Activated CD8-positive, alpha-beta memory T cell treated with anti-CD3 and anti-CD28 coated beads, Interleukin-2, amount 10 ng/mL, durations not matched to agents 7 days and 5 days (primary cell): Measurements from ENCODE around the gene DCUN1D5. TPM values are rescaled to one million over a fixed set of nuclear protein-coding genes. Genes with fewer than 3 reads are reported as not detected.
"Not testable (repeated sequence)": the region's sequence is repeated elsewhere in the genome, so short reads cannot be mapped to it uniquely, and the experiment has no call there.

Experiments
- ATAC-seq: fragments of 150-1000 bp; cut with Tn5 transposase; one replicate; pipeline ENCODE4 v1.10.0; 2021; ENCODE audit warnings: moderate library complexity
- CTCF ChIA-PET: fragments of 350-600 bp; sonication (Branson Sonifier 250); formaldehyde crosslinking; loops from one replicate; lab custom pipeline; 2021; ENCODE audit warnings: antibody characterized with exemption; lab: Charles Lee
- DNase-seq: peaks from one replicate; pipeline ENCODE4 v3.0.0-alpha.2; 2020
- H3K27ac Mint-ChIP-seq: one replicate; pipeline ENCODE4 v1.8.0; 2021; ENCODE audit warnings: mild to moderate bottlenecking, mixed read lengths
- H3K27me3 Mint-ChIP-seq: one replicate; pipeline ENCODE4 v1.8.0; 2021; ENCODE audit warnings: mixed read lengths
- H3K36me3 Mint-ChIP-seq: one replicate; pipeline ENCODE4 v1.8.0; 2021; ENCODE audit warnings: mild to moderate bottlenecking, mixed read lengths
- H3K4me1 Mint-ChIP-seq: one replicate; pipeline ENCODE4 v1.8.0; 2021; ENCODE audit warnings: mixed read lengths
- H3K4me3 Mint-ChIP-seq: one replicate; pipeline ENCODE4 v1.8.0; 2021; ENCODE audit warnings: mild to moderate bottlenecking, moderate library complexity, mixed read lengths
- H3K9me3 Mint-ChIP-seq: one replicate; pipeline ENCODE4 v1.8.0; 2022; ENCODE audit warnings: low read depth, mixed read lengths
- total RNA-seq, 2 experiments: library from RNA; stranded (reverse); gene quantifications; one replicate each; pipeline ENCODE4 v1.2.3, GENCODE V29; 2021

Gene DCUN1D5
- total RNA-seq, 2 experiments from 2014 or later: 38.4 to 51.3 TPM

- Mint-ChIP-seq H3K27ac (no peak overlapping the region), H3K9me3 (no peaks in the 10 kb centered on the region), H3K4me1 (no peaks in the 10 kb centered on the region), H3K27me3 (peaks cover 2% of the 10 kb centered on the region), H3K36me3 (peaks cover 3% of the 10 kb centered on the region), H3K4me3 (no peak overlapping the region)
- no peak for DNase-seq
- ATAC-seq: no peak
- CTCF ChIA-PET: no interaction called here
These were observed 44.1 kb downstream of the DCUN1D5 start for GRCh38 chr11:103047837-103048236.

DNA sequence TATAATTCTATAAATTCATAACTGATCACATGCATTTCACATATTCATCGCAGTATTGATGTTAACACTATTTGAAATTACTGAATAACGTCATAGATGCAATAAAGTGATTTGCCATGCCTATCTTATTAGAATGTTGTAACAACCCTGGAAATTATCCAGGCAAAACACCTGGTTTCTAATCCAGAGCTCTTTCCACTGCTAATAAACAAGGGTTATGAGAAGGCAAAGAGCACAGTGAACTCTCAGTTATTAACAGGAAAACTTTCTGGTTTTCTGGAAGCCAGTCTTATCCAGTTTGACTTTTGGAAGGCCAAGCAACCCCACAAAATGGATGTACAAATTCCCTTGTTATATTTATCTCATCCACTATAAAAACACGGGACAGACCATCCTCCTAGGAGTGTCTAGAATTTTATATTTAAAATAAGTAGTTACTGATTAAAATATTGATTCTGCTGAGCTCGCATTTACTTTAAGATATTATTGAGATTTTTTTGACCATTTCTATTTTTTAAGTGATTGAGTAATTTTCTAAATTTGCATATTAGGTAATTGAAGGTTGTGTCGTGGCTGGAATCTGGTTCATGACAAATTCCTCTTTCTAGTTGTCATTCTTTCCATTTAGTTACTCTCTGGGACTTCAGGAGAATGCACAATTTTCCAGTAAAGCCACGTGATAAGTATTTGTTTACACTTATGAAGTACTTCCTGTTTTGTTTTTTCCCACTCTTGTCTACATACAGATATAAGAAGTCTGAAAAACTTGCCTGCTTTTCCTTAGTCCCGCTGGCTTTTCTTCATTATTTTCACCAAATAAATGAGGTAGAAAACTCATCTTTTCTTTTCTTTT lies 47.9 kb downstream of the DCUN1D5 start:
- no peak overlapping the region for H3K4me3 Mint-ChIP-seq

GRCh38 chr11:103042161-103042560 lies 49.8 kb downstream of the DCUN1D5 start:
- no peaks in the 10 kb centered on the region for H3K4me1 Mint-ChIP-seq
- no peaks in the 10 kb centered on the region for H3K36me3 Mint-ChIP-seq
- no peaks in the 10 kb centered on the region for H3K9me3 Mint-ChIP-seq
- ATAC-seq: no peak
- no peak for DNase-seq
- no peak overlapping the region for H3K4me3 Mint-ChIP-seq
- no peak overlapping the region for H3K27ac Mint-ChIP-seq
- H3K27me3 Mint-ChIP-seq: peaks cover 4% of the 10 kb centered on the region
- CTCF ChIA-PET: no interaction called here

More for the DNA sequence above, 47.9 kb downstream of the DCUN1D5 start:
- DNase-seq (no peak), ATAC-seq (no peak)
- Mint-ChIP-seq H3K27ac (no peak overlapping the region), H3K36me3 (no peaks in the 10 kb centered on the region), H3K9me3 (no peaks in the 10 kb centered on the region), H3K4me1 (no peaks in the 10 kb centered on the region), H3K27me3 (peaks cover 4% of the 10 kb centered on the region)
- CTCF ChIA-PET: no interaction called here

DNA sequence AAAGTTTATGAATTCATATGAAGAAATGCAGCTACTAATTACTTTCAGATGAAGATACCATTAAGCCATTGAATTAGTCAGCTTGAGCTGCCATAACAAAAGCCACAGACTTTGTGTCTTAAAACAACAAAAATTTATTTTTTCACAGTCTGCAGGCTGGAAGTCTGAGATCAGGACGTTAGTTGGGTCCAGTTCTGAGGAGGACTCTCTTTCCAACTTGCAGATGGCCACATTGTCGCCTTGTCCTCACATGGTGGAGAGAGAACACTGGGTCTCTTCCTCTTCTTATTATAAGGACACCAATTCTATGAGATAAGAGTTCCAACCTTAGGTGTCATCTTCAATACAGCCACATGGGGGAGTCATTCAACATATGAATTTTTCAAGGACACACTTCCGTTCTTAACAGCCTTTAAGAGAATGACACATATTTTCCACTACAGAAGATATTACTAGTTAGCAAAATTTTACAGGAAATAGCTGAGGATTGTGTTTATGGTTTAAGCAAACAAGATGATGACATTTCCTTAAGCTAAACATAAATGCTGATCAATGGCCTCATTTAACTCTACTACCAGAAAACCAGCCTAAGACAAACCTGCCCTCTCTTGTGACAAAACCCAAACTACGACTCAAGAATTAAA lies 56.0 kb downstream of the DCUN1D5 start:
- peak; percentile 87 for ATAC-seq
- H3K36me3 Mint-ChIP-seq: peaks cover 4% of the 10 kb centered on the region
- peak overlapping the region; percentile 87 for H3K27ac Mint-ChIP-seq
- DNase-seq: peak; percentile 66
- CTCF ChIA-PET: interaction anchor here (0.7 to 2.6 kb wide), 11 partner anchors 9 to 121 kb away, joined by 3 to 13 read pairs (median 4); partner anchors contain the start of genes DCUN1D5 and DYNC2H1
- H3K4me1 Mint-ChIP-seq: peaks cover 18% of the 10 kb centered on the region
- H3K27me3 Mint-ChIP-seq: no peaks in the 10 kb centered on the region
- peak overlapping the region; percentile 8 for H3K4me3 Mint-ChIP-seq
- peaks cover 3% of the 10 kb centered on the region for H3K9me3 Mint-ChIP-seq

DNA sequence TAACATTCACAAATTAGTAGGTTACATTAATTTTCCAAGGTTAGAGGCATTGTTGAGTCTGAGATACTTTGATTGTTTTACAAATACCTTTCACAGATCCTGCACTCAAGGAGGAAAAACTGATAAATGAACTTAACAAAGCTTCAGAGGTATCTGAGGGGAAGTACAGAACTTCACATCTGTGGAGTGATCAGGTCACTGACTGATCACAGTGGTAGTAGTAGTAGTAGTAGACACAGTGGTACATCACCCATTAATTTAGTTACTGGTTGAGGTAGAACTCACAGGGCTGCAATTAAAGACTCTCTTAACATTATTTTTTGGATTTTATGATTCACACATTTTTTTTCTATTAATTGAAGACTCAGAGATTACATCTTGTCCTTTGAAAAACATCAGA lies 56.7 kb downstream of the DCUN1D5 start:
- CTCF ChIA-PET: interaction anchor here (1.1 to 2.6 kb wide), 5 partner anchors 11 to 29 kb away, joined by 3 to 13 read pairs (median 5); no protein-coding TSS in a partner anchor
- ATAC-seq (no peak), DNase-seq (no peak)
- Mint-ChIP-seq H3K4me3 (no peak overlapping the region), H3K36me3 (peaks cover 4% of the 10 kb centered on the region), H3K27me3 (no peaks in the 10 kb centered on the region), H3K4me1 (peaks cover 18% of the 10 kb centered on the region), H3K27ac (peak overlapping the region; percentile 87), H3K9me3 (peaks cover 3% of the 10 kb centered on the region)

- no peak for DNase-seq
- H3K9me3 Mint-ChIP-seq: peaks cover 3% of the 10 kb centered on the region
- peak overlapping the region; percentile 4 for H3K27ac Mint-ChIP-seq
- ATAC-seq: no peak
- CTCF ChIA-PET: no interaction called here
- H3K4me1 Mint-ChIP-seq: peaks cover 33% of the 10 kb centered on the region
- H3K4me3 Mint-ChIP-seq: no peak overlapping the region
- no peaks in the 10 kb centered on the region for H3K27me3 Mint-ChIP-seq
- H3K36me3 Mint-ChIP-seq: peaks cover 7% of the 10 kb centered on the region
These were observed 60.1 kb downstream of the DCUN1D5 start for GRCh38 chr11:103031834-103032233.

- CTCF ChIA-PET: no interaction called here
- no peak overlapping the region for H3K4me3 Mint-ChIP-seq
These were observed 62.6 kb downstream of the DCUN1D5 start for GRCh38 chr11:103029401-103029800.

DNA sequence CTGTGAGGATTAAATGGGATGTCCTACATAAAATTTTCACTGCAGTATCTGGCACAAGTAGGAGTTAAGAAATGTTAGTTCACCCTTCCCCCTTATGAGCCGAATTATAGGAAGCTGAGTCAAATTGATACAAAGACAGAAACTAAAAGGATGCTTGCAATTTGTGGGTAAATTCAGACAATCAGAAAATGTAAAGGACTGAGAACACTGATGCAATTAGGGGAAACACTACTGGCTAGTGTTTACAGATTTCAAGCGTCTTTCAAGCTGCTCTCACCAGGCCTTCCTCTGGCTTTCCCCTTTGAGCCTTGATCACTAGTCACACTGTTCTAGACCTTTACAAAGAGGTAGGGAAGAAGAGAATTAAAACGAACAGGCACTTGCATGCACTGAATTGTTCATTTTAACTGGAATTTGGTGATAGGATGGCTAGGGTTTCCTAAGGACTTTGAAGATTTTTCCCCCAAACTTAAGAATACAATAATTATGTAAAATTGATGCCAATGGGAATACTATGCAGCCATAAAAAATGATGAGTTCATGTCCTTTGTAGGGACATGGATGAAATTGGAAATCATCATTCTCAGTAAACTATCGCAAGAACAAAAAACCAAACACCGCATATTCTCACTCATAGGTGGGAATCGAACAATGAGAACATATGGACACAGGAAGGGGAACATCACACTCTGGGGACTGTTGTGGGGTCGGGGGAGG lies 63.5 kb downstream of the DCUN1D5 start:
- peaks cover 22% of the 10 kb centered on the region for H3K4me1 Mint-ChIP-seq
- H3K27me3 Mint-ChIP-seq, H3K9me3 Mint-ChIP-seq, H3K4me3 Mint-ChIP-seq, CTCF ChIA-PET, H3K36me3 Mint-ChIP-seq: not testable (repeated sequence)
- DNase-seq (peak; percentile 44), ATAC-seq (peak; percentile 90)
- H3K27ac Mint-ChIP-seq: peak overlapping the region; percentile 76

More at GRCh38 chr11:103029401-103029800, 62.6 kb downstream of the DCUN1D5 start:
- Mint-ChIP-seq H3K9me3 (peaks cover 3% of the 10 kb centered on the region), H3K4me1 (peaks cover 22% of the 10 kb centered on the region), H3K36me3 (peaks cover 7% of the 10 kb centered on the region), H3K27me3 (no peaks in the 10 kb centered on the region), H3K27ac (peak overlapping the region; percentile 54)
- ATAC-seq: no peak
- DNase-seq: no peak

DNA sequence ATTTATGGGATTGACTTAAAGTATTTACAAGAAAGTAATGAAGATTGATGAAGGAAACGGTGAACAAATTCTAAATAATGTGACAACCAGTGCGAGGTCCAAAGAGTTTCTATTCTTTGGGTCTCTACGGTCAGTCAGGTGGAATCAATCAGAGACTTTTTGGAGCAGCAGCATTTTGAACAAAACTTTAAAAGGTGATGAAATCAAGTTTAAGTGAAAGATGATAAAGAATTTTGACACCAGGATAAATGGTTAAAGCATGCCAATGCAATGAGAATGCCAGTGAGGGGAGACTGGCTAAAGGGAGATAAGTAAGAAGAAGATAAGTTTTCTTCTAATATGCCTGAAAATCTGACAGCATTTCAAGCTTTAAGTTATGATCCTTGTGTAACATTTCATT lies 67.9 kb downstream of the DCUN1D5 start:
- CTCF ChIA-PET: interaction anchor here (0.8 kb wide), 1 partner anchor 12 kb away, joined by 4 read pairs; no protein-coding TSS in a partner anchor
- Mint-ChIP-seq H3K27me3 (peaks cover 24% of the 10 kb centered on the region), H3K27ac (no peak overlapping the region)

GRCh38 chr11:103016031-103016430 lies 75.9 kb downstream of the DCUN1D5 start:
- Mint-ChIP-seq H3K4me1 (no peaks in the 10 kb centered on the region), H3K4me3 (no peak overlapping the region), H3K27me3 (peaks cover 21% of the 10 kb centered on the region), H3K9me3 (no peaks in the 10 kb centered on the region), H3K27ac (no peak overlapping the region), H3K36me3 (no peaks in the 10 kb centered on the region)
- DNase-seq (no peak), ATAC-seq (no peak)
- CTCF ChIA-PET: no interaction called here

More for the DNA sequence above, 67.9 kb downstream of the DCUN1D5 start:
- DNase-seq: no peak
- H3K9me3 Mint-ChIP-seq: no peaks in the 10 kb centered on the region
- H3K4me3 Mint-ChIP-seq: no peak overlapping the region
- no peak for ATAC-seq
- H3K4me1 Mint-ChIP-seq: peaks cover 12% of the 10 kb centered on the region
- H3K36me3 Mint-ChIP-seq: peaks cover 4% of the 10 kb centered on the region

GRCh38 chr11:103013421-103013820 lies 78.5 kb downstream of the DCUN1D5 start:
- Mint-ChIP-seq H3K9me3 (no peaks in the 10 kb centered on the region), H3K36me3 (no peaks in the 10 kb centered on the region), H3K4me1 (no peaks in the 10 kb centered on the region), H3K27me3 (peaks cover 14% of the 10 kb centered on the region), H3K4me3 (no peak overlapping the region), H3K27ac (no peak overlapping the region)
- ATAC-seq: no peak
- CTCF ChIA-PET: no interaction called here
- DNase-seq: no peak
